Right ventricle myocardium superior (tissue), 1 donor: ENCODE measurements around the gene PLA2G7. TPM values are rescaled to one million over a fixed set of nuclear protein-coding genes. Genes with fewer than 3 reads are reported as not detected.
"Not testable (repeated sequence)": the region's sequence is repeated elsewhere in the genome, so short reads cannot be mapped to it uniquely, and the experiment has no call there.

Experiments
- ATAC-seq: fragments of 200-7000 bp; cut with Tn5 transposase; one replicate; pipeline ENCODE4 v1.9.1; 2020; ENCODE audit warnings: mild to moderate bottlenecking; ENCODE audit not compliant: poor library complexity
- DNase-seq: peaks from one replicate; pipeline ENCODE4 v3.0.0-alpha.2; 2020
- intact Hi-C: fragments of 100-400 bp; cut with DNase I; formaldehyde crosslinking; loops from one replicate; pipeline ENCODE4 v1.11.2; 2022
- total RNA-seq: library from RNA; stranded (reverse); fragmentation: NEBNext Ultra II Directional; extraction: Animal tissue kit (Norgen Biotek cat#: 25700); gene quantifications from one replicate; pipeline ENCODE4 v1.2.1, GENCODE V29; 2021
- donor health status: DM: no; HTN: yes; CAD: no; lungs with severe emphysema.

The PLA2G7 gene
- total RNA-seq, 1 donor from 2014 or later, result 0.27 TPM

GRCh38 chr6:46755865-46756264 is 20.7 kb upstream of the PLA2G7 start:
- DNase-seq, result no peak
- no peak for ATAC-seq
- intact Hi-C loops, result no loop called here

GRCh38 chr6:46751658-46752057 is 16.5 kb upstream of the PLA2G7 start:
- intact Hi-C loops, result no loop called here
- ATAC-seq, result no peak
- no peak for DNase-seq

- DNase-seq, result no peak
- ATAC-seq, result no peak
- intact Hi-C loops, result no loop called here
Observed at GRCh38 chr6:46749731-46750130, 14.6 kb upstream of the PLA2G7 start.

- no peak for ATAC-seq
- DNase-seq, result no peak
- intact Hi-C loops, result no loop called here
Observed at GRCh38 chr6:46748940-46749503, 13.8 kb upstream of the PLA2G7 start.

- intact Hi-C loops, result no loop called here
- ATAC-seq (no peak), DNase-seq (no peak)
Observed at GRCh38 chr6:46746696-46747095, 11.5 kb upstream of the PLA2G7 start, which contains the start of gene ANKRD66. TSS of gene ANKRD66 (plus strand) at chr6:46746933. CDS start at chr6:46751949, 5,016 bp downstream.

GRCh38 chr6:46745973-46746372 is 10.8 kb upstream of the PLA2G7 start:
- no peak for ATAC-seq
- no peak for DNase-seq
- intact Hi-C loops, result no loop called here

GRCh38 chr6:46744159-46744725 is 9.1 kb upstream of the PLA2G7 start:
- DNase-seq, intact Hi-C loops, ATAC-seq: not testable (repeated sequence)

GRCh38 chr6:46743425-46744158 is 8.4 kb upstream of the PLA2G7 start:
- intact Hi-C loops, result no loop called here
- DNase-seq, result no peak
- no peak for ATAC-seq

- intact Hi-C loops, result no loop called here
- DNase-seq (no peak), ATAC-seq (no peak)
Observed at GRCh38 chr6:46741910-46742309, 6.7 kb upstream of the PLA2G7 start.

GRCh38 chr6:46741482-46741881 is 6.3 kb upstream of the PLA2G7 start:
- no peak for DNase-seq
- intact Hi-C loops, result no loop called here
- no peak for ATAC-seq

GRCh38 chr6:46736906-46737305 is 1.7 kb upstream of the PLA2G7 start:
- intact Hi-C loops, result no loop called here
- DNase-seq (no peak), ATAC-seq (no peak)

GRCh38 chr6:46735720-46736031 is 501 bp upstream of the PLA2G7 start:
- ATAC-seq (no peak), DNase-seq (no peak)
- intact Hi-C loops, result no loop called here

- DNase-seq (no peak), ATAC-seq (no peak)
- intact Hi-C loops, result no loop called here
Observed at GRCh38 chr6:46733341-46733801, 1.8 kb downstream of the PLA2G7 start.

GRCh38 chr6:46730921-46731461 is 4.2 kb downstream of the PLA2G7 start:
- intact Hi-C loops, result no loop called here
- ATAC-seq (no peak), DNase-seq (no peak)

GRCh38 chr6:46729787-46730326 is 5.3 kb downstream of the PLA2G7 start:
- DNase-seq (no peak), ATAC-seq (no peak)
- intact Hi-C loops, result no loop called here

GRCh38 chr6:46720401-46720800 is 14.8 kb downstream of the PLA2G7 start:
- ATAC-seq (no peak), DNase-seq (no peak)
- intact Hi-C loops, result no loop called here

GRCh38 chr6:46719099-46719498 is 16.1 kb downstream of the PLA2G7 start:
- intact Hi-C loops, result no loop called here
- DNase-seq, result no peak

GRCh38 chr6:46715141-46715540 is 20.0 kb downstream of the PLA2G7 start:
- ATAC-seq (no peak), DNase-seq (no peak)
- intact Hi-C loops, result no loop called here

More at GRCh38 chr6:46719099-46719498, 16.1 kb downstream of the PLA2G7 start:
- ATAC-seq, result no peak

GRCh38 chr6:46711491-46711890 is 23.7 kb downstream of the PLA2G7 start:
- intact Hi-C loops, result no loop called here
- ATAC-seq (no peak), DNase-seq (no peak)

GRCh38 chr6:46706464-46706863 is 28.7 kb downstream of the PLA2G7 start:
- intact Hi-C loops, result no loop called here
- ATAC-seq (no peak), DNase-seq (no peak)
